HEK293 (cell line): ENCODE data around the gene KLK1.
A peak's percentile ranks its signal among the peaks of the same experiment; 100 is the strongest.

ENCODE experiments used
- GLI2 ChIP-seq: fragments of 450-650 bp; formaldehyde crosslinking; IDR thresholded peaks from 2 replicates; pipeline ENCODE4; 2017; ENCODE audit warnings: missing biosample characterization, missing genetic modification characterization, low read depth, borderline replicate concordance
- KLF16 ChIP-seq: fragments of 450-650 bp; formaldehyde crosslinking; IDR thresholded peaks from 2 replicates; pipeline ENCODE4 v1.5.1; 2017; ENCODE audit warnings: missing biosample characterization, missing genetic modification characterization
- KLF9 ChIP-seq: fragments of 450-650 bp; formaldehyde crosslinking; IDR thresholded peaks from 2 replicates; pipeline ENCODE4 v1.5.1; 2016; ENCODE audit warnings: missing biosample characterization, missing genetic modification characterization, low read depth
- SCRT2 ChIP-seq: fragments of 450-650 bp; formaldehyde crosslinking; IDR thresholded peaks from 2 replicates; pipeline ENCODE4 v1.5.1; 2016; ENCODE audit warnings: missing biosample characterization, missing genetic modification characterization
- SP3 ChIP-seq: fragments of 450-650 bp; formaldehyde crosslinking; IDR thresholded peaks from 2 replicates; pipeline ENCODE4 v1.5.1; 2016; ENCODE audit warnings: missing biosample characterization, missing genetic modification characterization
- SP7 ChIP-seq: fragments of 450-650 bp; formaldehyde crosslinking; IDR thresholded peaks from 2 replicates; pipeline ENCODE4 v1.5.1; 2016; ENCODE audit warnings: missing biosample characterization, missing genetic modification characterization
- ZBTB20 ChIP-seq: fragments of 450-650 bp; formaldehyde crosslinking; IDR thresholded peaks from 2 replicates; pipeline ENCODE4 v1.5.1; 2016; ENCODE audit warnings: missing biosample characterization, missing genetic modification characterization
- ZEB2 ChIP-seq: fragments of 450-650 bp; formaldehyde crosslinking; IDR thresholded peaks from 2 replicates; pipeline ENCODE4 v1.5.1; 2016; ENCODE audit warnings: missing biosample characterization, missing genetic modification characterization
- ZFP69B ChIP-seq: fragments of 450-650 bp; formaldehyde crosslinking; IDR thresholded peaks from 2 replicates; pipeline ENCODE4 v1.5.1; 2016; ENCODE audit warnings: missing biosample characterization, missing genetic modification characterization
- ZNF16 ChIP-seq: fragments of 450-650 bp; formaldehyde crosslinking; IDR thresholded peaks from 2 replicates; pipeline ENCODE4 v1.5.1; 2016; ENCODE audit warnings: low read depth, missing biosample characterization, missing genetic modification characterization
- ZNF169 ChIP-seq: fragments of 450-650 bp; formaldehyde crosslinking; IDR thresholded peaks from 2 replicates; pipeline ENCODE4 v1.5.1; 2016; ENCODE audit warnings: missing biosample characterization, missing genetic modification characterization
- ZNF174 ChIP-seq: fragments of 450-650 bp; formaldehyde crosslinking; IDR thresholded peaks from 2 replicates; pipeline ENCODE4 v1.5.0; 2017; ENCODE audit warnings: missing biosample characterization, mild to moderate bottlenecking, missing genetic modification characterization
- ZNF211 ChIP-seq: fragments of 450-650 bp; formaldehyde crosslinking; IDR thresholded peaks from 2 replicates; pipeline ENCODE4 v1.5.1; 2016; ENCODE audit warnings: low read depth, missing biosample characterization, missing genetic modification characterization
- ZNF214 ChIP-seq: fragments of 450-650 bp; formaldehyde crosslinking; IDR thresholded peaks from 2 replicates; pipeline ENCODE4 v1.5.1; 2017; ENCODE audit warnings: missing biosample characterization, mild to moderate bottlenecking, missing genetic modification characterization, borderline replicate concordance
- ZNF239 ChIP-seq: fragments of 450-650 bp; formaldehyde crosslinking; IDR thresholded peaks from 2 replicates; pipeline ENCODE4 v1.5.1; 2016; ENCODE audit warnings: missing biosample characterization, missing genetic modification characterization
- ZNF302 ChIP-seq: fragments of 450-650 bp; formaldehyde crosslinking; IDR thresholded peaks from 2 replicates; pipeline ENCODE4 v1.5.1; 2016; ENCODE audit warnings: missing biosample characterization, missing genetic modification characterization, low read depth
- ZNF341 ChIP-seq: fragments of 450-650 bp; formaldehyde crosslinking; IDR thresholded peaks from 2 replicates; pipeline ENCODE4; 2016; ENCODE audit warnings: low read depth, missing biosample characterization, missing genetic modification characterization
- ZNF416 ChIP-seq: fragments of 450-650 bp; formaldehyde crosslinking; IDR thresholded peaks from 2 replicates; pipeline ENCODE4 v1.5.1; 2016; ENCODE audit warnings: missing biosample characterization, missing genetic modification characterization
- ZNF544 ChIP-seq: fragments of 450-650 bp; formaldehyde crosslinking; IDR thresholded peaks from 2 replicates; pipeline ENCODE4 v1.5.0; 2017; ENCODE audit warnings: missing biosample characterization, missing genetic modification characterization
- ZNF660 ChIP-seq: fragments of 450-650 bp; IDR thresholded peaks from 2 replicates; pipeline ENCODE4 v1.5.1; 2018; ENCODE audit warnings: missing biosample characterization, mild to moderate bottlenecking, missing genetic modification characterization
- ZNF670 ChIP-seq: fragments of 450-650 bp; formaldehyde crosslinking; IDR thresholded peaks from 2 replicates; pipeline ENCODE4 v1.5.1; 2016; ENCODE audit warnings: missing biosample characterization, missing genetic modification characterization, low read depth
- ZNF747 ChIP-seq: fragments of 450-650 bp; formaldehyde crosslinking; IDR thresholded peaks from 2 replicates; pipeline ENCODE4 v1.5.1; 2016; ENCODE audit warnings: missing biosample characterization, missing genetic modification characterization
- ZNF768 ChIP-seq: fragments of 450-650 bp; formaldehyde crosslinking; IDR thresholded peaks from 2 replicates; pipeline ENCODE4 v1.5.1; 2018; ENCODE audit warnings: missing biosample characterization, mild to moderate bottlenecking, missing genetic modification characterization
- ZSCAN23 ChIP-seq: fragments of 450-650 bp; formaldehyde crosslinking; IDR thresholded peaks from 2 replicates; pipeline ENCODE4 v1.5.1; 2016; ENCODE audit warnings: missing biosample characterization, missing genetic modification characterization
- ZSCAN30 ChIP-seq: fragments of 450-650 bp; IDR thresholded peaks from 2 replicates; pipeline ENCODE4 v1.5.1; 2018; ENCODE audit warnings: missing biosample characterization, mild to moderate bottlenecking, missing genetic modification characterization, moderate library complexity
- TF ChIP-seq, protein P1 (sequence below): fragments of 450-650 bp; formaldehyde crosslinking; IDR thresholded peaks from 2 replicates; pipeline ENCODE4 v1.5.1; 2016; ENCODE audit warnings: missing biosample characterization, missing genetic modification characterization
- TF ChIP-seq, protein P2 (sequence below): fragments of 450-650 bp; formaldehyde crosslinking; IDR thresholded peaks from 2 replicates; pipeline ENCODE4 v1.5.1; 2016; ENCODE audit warnings: missing biosample characterization, missing genetic modification characterization
- TF ChIP-seq, protein P3 (sequence below): fragments of 450-650 bp; formaldehyde crosslinking; IDR thresholded peaks from 2 replicates; pipeline ENCODE4; 2016; ENCODE audit warnings: missing biosample characterization, missing genetic modification characterization
- TF ChIP-seq, protein P4 (sequence below): fragments of 450-650 bp; formaldehyde crosslinking; IDR thresholded peaks from 2 replicates; pipeline ENCODE4 v1.5.1; 2016; ENCODE audit warnings: missing biosample characterization, missing genetic modification characterization
- TF ChIP-seq, protein P5 (sequence below): fragments of 450-650 bp; formaldehyde crosslinking; IDR thresholded peaks from 2 replicates; pipeline ENCODE4 v1.5.1; 2016; ENCODE audit warnings: missing biosample characterization, missing genetic modification characterization
- TF ChIP-seq, protein P6 (sequence below): fragments of 450-650 bp; formaldehyde crosslinking; IDR thresholded peaks from 2 replicates; pipeline ENCODE4 v1.5.1; 2016; ENCODE audit warnings: missing biosample characterization, missing genetic modification characterization

KLK1 gene

DNA sequence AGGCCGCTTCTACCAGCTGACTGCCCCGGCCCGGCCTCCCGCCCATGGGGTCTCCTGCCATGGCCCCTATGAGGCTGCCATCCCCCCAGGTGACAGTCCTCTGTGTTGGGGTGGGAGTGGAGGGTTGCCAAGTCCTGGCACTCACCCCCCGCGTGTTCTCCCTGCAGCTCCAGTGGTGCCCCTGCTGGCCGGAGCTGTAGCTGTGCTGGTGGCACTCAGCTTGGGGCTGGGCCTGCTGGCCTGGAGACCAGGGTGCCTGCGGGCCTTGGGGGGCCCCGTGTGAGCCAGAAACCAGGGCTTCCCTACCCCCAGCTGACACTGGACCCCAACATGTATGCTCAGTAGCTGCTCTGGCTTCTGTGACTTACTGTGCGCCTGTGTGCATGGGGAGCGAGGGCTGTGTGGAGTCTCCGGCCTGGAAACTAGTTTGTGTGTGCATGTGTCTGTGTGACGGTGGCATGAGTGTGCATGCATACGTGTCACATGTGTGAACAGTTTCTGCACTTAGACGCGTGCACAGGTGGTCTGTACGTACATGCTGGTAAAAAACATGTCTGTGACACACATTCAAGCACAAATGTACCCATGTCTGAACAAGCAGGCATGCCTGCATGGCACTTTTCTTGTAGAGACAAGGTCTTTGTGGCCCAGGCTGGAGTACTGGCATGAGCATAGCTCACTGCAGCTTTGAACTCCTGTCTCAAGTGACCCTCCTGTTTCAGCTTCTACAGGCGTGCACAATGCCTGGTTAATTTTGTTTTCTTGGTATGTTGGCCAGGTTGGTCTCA lies 28.5 kb downstream of the KLK1 start (continued):
- TF ChIP-seq, protein P1, sequence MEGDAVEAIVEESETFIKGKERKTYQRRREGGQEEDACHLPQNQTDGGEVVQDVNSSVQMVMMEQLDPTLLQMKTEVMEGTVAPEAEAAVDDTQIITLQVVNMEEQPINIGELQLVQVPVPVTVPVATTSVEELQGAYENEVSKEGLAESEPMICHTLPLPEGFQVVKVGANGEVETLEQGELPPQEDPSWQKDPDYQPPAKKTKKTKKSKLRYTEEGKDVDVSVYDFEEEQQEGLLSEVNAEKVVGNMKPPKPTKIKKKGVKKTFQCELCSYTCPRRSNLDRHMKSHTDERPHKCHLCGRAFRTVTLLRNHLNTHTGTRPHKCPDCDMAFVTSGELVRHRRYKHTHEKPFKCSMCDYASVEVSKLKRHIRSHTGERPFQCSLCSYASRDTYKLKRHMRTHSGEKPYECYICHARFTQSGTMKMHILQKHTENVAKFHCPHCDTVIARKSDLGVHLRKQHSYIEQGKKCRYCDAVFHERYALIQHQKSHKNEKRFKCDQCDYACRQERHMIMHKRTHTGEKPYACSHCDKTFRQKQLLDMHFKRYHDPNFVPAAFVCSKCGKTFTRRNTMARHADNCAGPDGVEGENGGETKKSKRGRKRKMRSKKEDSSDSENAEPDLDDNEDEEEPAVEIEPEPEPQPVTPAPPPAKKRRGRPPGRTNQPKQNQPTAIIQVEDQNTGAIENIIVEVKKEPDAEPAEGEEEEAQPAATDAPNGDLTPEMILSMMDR (tag by site-specific recombination) = peak; percentile 77
- TF ChIP-seq, protein P2, sequence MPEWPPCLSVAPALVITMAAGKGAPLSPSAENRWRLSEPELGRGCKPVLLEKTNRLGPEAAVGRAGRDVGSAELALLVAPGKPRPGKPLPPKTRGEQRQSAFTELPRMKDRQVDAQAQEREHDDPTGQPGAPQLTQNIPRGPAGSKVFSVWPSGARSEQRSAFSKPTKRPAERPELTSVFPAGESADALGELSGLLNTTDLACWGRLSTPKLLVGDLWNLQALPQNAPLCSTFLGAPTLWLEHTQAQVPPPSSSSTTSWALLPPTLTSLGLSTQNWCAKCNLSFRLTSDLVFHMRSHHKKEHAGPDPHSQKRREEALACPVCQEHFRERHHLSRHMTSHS (tag by site-specific recombination) = no peak
- TF ChIP-seq, protein P3, sequence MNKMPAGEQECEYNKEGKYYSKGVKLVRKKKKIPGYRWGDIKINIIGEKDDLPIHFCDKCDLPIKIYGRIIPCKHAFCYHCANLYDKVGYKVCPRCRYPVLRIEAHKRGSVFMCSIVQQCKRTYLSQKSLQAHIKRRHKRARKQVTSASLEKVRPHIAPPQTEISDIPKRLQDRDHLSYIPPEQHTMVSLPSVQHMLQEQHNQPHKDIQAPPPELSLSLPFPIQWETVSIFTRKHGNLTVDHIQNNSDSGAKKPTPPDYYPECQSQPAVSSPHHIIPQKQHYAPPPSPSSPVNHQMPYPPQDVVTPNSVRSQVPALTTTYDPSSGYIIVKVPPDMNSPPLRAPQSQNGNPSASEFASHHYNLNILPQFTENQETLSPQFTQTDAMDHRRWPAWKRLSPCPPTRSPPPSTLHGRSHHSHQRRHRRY (tag by site-specific recombination) = no peak
- peak; percentile 5; the same call in 1 of the 2 replicates for TF ChIP-seq ZBTB20
- TF ChIP-seq, protein P4, sequence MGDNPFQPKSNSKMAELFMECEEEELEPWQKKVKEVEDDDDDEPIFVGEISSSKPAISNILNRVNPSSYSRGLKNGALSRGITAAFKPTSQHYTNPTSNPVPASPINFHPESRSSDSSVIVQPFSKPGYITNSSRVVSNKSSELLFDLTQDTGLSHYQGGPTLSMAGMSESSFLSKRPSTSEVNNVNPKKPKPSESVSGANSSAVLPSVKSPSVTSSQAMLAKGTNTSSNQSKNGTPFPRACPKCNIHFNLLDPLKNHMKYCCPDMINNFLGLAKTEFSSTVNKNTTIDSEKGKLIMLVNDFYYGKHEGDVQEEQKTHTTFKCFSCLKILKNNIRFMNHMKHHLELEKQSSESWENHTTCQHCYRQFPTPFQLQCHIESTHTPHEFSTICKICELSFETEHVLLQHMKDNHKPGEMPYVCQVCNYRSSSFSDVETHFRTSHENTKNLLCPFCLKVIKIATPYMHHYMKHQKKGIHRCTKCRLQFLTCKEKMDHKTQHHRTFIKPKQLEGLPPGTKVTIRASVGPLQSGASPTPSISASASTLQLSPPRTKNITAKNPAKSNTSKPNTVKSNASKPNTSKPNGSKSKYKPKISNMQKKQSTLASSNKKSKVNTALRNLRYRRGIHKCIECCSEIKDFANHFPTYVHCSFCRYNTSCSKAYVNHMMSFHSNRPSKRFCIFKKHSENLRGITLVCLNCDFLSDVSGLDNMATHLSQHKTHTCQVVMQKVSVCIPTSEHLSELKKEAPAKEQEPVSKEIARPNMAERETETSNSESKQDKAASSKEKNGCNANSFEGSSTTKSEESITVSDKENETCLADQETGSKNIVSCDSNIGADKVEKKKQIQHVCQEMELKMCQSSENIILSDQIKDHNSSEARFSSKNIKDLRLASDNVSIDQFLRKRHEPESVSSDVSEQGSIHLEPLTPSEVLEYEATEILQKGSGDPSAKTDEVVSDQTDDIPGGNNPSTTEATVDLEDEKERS (tag by site-specific recombination) = no peak
- no peak for TF ChIP-seq ZNF768 (tag by site-specific recombination)
- no peak for TF ChIP-seq KLF16
- no peak for TF ChIP-seq ZFP69B (tag by site-specific recombination)
- no peak for TF ChIP-seq ZNF670 (tag by site-specific recombination)
- peak; percentile 4; the same call in 1 of the 2 replicates for TF ChIP-seq SP7 (tag by site-specific recombination)
- TF ChIP-seq ZNF416 (tag by site-specific recombination) = no peak
- TF ChIP-seq KLF9 = 0 out of 2 replicates have a peak, but pooled peaks have one; percentile 3
- TF ChIP-seq ZNF169 (tag by site-specific recombination) = no peak
- peak; percentile 41; the same call in 1 of the 2 replicates for TF ChIP-seq SCRT2 (tag by site-specific recombination)
- TF ChIP-seq ZEB2 (tag by site-specific recombination) = peak; percentile 46
- no peak for TF ChIP-seq ZNF544 (tag by site-specific recombination)
- TF ChIP-seq ZSCAN30 (tag by site-specific recombination) = peak; percentile 31; the same call in 1 of the 2 replicates
- no peak for TF ChIP-seq ZNF747 (tag by site-specific recombination)
- no peak for TF ChIP-seq ZSCAN23 (tag by site-specific recombination)
- no peak for TF ChIP-seq ZNF16
- TF ChIP-seq, protein P5, sequence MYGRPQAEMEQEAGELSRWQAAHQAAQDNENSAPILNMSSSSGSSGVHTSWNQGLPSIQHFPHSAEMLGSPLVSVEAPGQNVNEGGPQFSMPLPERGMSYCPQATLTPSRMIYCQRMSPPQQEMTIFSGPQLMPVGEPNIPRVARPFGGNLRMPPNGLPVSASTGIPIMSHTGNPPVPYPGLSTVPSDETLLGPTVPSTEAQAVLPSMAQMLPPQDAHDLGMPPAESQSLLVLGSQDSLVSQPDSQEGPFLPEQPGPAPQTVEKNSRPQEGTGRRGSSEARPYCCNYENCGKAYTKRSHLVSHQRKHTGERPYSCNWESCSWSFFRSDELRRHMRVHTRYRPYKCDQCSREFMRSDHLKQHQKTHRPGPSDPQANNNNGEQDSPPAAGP (tag by site-specific recombination) = no peak
- TF ChIP-seq ZNF214 (tag by site-specific recombination) = no peak
- no peak for TF ChIP-seq ZNF302 (tag by site-specific recombination)
- no peak for TF ChIP-seq GLI2 (tag by site-specific recombination)
- TF ChIP-seq ZNF660 = no peak
- TF ChIP-seq ZNF341 = no peak
- TF ChIP-seq, protein P6, sequence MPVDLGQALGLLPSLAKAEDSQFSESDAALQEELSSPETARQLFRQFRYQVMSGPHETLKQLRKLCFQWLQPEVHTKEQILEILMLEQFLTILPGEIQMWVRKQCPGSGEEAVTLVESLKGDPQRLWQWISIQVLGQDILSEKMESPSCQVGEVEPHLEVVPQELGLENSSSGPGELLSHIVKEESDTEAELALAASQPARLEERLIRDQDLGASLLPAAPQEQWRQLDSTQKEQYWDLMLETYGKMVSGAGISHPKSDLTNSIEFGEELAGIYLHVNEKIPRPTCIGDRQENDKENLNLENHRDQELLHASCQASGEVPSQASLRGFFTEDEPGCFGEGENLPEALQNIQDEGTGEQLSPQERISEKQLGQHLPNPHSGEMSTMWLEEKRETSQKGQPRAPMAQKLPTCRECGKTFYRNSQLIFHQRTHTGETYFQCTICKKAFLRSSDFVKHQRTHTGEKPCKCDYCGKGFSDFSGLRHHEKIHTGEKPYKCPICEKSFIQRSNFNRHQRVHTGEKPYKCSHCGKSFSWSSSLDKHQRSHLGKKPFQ (tag by site-specific recombination) = peak; percentile 95
- no peak for TF ChIP-seq ZNF211 (tag by site-specific recombination)
- no peak for TF ChIP-seq ZNF239 (tag by site-specific recombination)
- TF ChIP-seq ZNF174 (tag by site-specific recombination) = no peak
- no peak; the same call in none of the 2 replicates for TF ChIP-seq SP3
